Uterus (tissue), 2 donors: ENCODE measurements around the gene CYSRT1.

Experiments used
- CTCF ChIP-seq, 4 experiments: fragments of 200-600 bp in 2 of 4; fragments of 450-650 bp in 2 of 4; sonication (generic) in 2 of 4; IDR thresholded peaks; one replicate each; pipeline ENCODE4 v1.5.1; 2016 to 2019; ENCODE audit warnings: antibody characterized with exemption in 4 of 4, mild to moderate bottlenecking in 2 of 4, moderate library complexity in 1 of 4
- POLR2A ChIP-seq, 2 donors: fragments of 450-650 bp; IDR thresholded peaks; one replicate each; pipeline ENCODE4 v1.6.1; 2016; ENCODE audit warnings: antibody characterized with exemption in 2 of 2, mild to moderate bottlenecking in 1 of 2, moderate library complexity in 1 of 2

DNA sequence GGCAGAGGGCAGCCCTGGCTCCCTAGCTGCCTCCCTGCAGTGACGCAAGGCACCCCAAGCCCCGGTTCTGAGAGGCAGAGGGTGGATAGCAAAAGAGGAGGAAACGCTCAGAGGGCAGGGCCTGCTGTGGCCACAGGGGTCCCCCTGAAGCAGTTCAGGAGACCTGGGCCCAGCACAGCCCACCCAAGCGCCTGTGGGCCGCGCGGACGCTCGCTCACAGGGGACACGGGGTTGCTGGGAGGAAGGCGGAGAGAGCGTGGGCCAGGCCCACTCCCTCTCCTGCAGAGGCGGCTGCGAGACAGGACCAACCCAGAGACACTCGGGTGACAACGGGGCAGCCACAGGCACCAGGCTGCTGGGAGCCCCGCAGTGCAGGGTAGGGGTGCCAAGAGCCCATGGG, 45.2 kb upstream of the CYSRT1 start:
- no peak for TF ChIP-seq CTCF (IDR thresholded peaks at IDR 0.05)
- no peak for TF ChIP-seq POLR2A (IDR thresholded peaks at IDR 0.05)
